Naive B cell (primary cell): Measurements from ENCODE around the gene HMCN2. TPM values are rescaled to one million over a fixed set of nuclear protein-coding genes. Genes with fewer than 3 reads are reported as not detected.

Source experiments
- ATAC-seq, 2 donors: fragments of 150-1000 bp; cut with Tn5 transposase; 2 replicates each; pipeline ENCODE4 v1.10.0; 2021; ENCODE audit warnings: low read depth in 2 of 2, mild to moderate bottlenecking in 2 of 2, moderate library complexity in 2 of 2
- DNase-seq: peaks from one replicate; pipeline ENCODE4 v3.0.0; 2022
- H3K27ac Mint-ChIP-seq, 6 donors: one replicate each; pipeline ENCODE4 v1.8.0; 2020 to 2022; ENCODE audit warnings: mild to moderate bottlenecking in 6 of 6, mixed read lengths in 6 of 6, moderate library complexity in 5 of 6, inconsistent platforms in 2 of 6
- H3K27me3 Mint-ChIP-seq, 3 donors: one replicate each; pipeline ENCODE4 v1.8.0; 2021 to 2022; ENCODE audit warnings: mixed read lengths in 3 of 3, mild to moderate bottlenecking in 1 of 3
- H3K36me3 Mint-ChIP-seq, 2 donors: one replicate each; pipeline ENCODE4 v1.8.0; 2020 to 2022; ENCODE audit warnings: mixed read lengths in 2 of 2, inconsistent platforms in 1 of 2, mild to moderate bottlenecking in 1 of 2
- H3K4me1 Mint-ChIP-seq, 3 donors: one replicate each; pipeline ENCODE4 v1.8.0; 2020 to 2022; ENCODE audit warnings: mixed read lengths in 3 of 3, inconsistent platforms in 1 of 3, mild to moderate bottlenecking in 1 of 3, moderate library complexity in 1 of 3
- H3K4me3 Mint-ChIP-seq, 8 donors: one replicate each; pipeline ENCODE4 v1.8.0; 2020 to 2022; ENCODE audit warnings: mild to moderate bottlenecking in 8 of 8, mixed read lengths in 8 of 8, moderate library complexity in 8 of 8, inconsistent platforms in 2 of 8
- H3K9me3 Mint-ChIP-seq, 7 donors: one replicate each; pipeline ENCODE4 v1.8.0; 2020 to 2022; ENCODE audit warnings: mixed read lengths in 7 of 7, mild to moderate bottlenecking in 5 of 7, inconsistent platforms in 2 of 7, moderate library complexity in 1 of 7
- polyA plus RNA-seq, 6 donors: library from polyadenylated mRNA; unstranded; fragments of 300-500 nt; fragmentation: Illumina TruSeq; gene quantifications; one replicate each; pipeline ENCODE4 v1.2.3, GENCODE V29; 2021; ENCODE audit warnings: low read depth in 6 of 6

HMCN2 gene
- polyA plus RNA-seq, 6 donors from 2014 or later: not detected

- Mint-ChIP-seq H3K9me3 (peaks cover 0 to 5% (median 0%) of the 10 kb centered on the region in 7 donors), H3K27ac (peak overlapping the region in 1 of 6 donors; percentile 81), H3K4me1 (peaks cover 0 to 5% (median 4%) of the 10 kb centered on the region in 3 donors), H3K4me3 (no peak overlapping the region), H3K27me3 (peaks cover 5 to 32% (median 17%) of the 10 kb centered on the region in 3 donors), H3K36me3 (no peaks in the 10 kb centered on the region)
- DNase-seq (no peak), ATAC-seq (no peak)
Measured at GRCh38 chr9:130363755-130364404, 98.3 kb downstream of the HMCN2 start.

- peaks cover 0 to 5% (median 0%) of the 10 kb centered on the region in 3 donors for H3K4me1 Mint-ChIP-seq
- no peaks in the 10 kb centered on the region for H3K36me3 Mint-ChIP-seq
- DNase-seq (no peak), ATAC-seq (no peak)
- peaks cover 5 to 32% (median 17%) of the 10 kb centered on the region in 3 donors for H3K27me3 Mint-ChIP-seq
- H3K9me3 Mint-ChIP-seq: peaks cover 0 to 5% (median 0%) of the 10 kb centered on the region in 7 donors
- H3K4me3 Mint-ChIP-seq: no peak overlapping the region
- no peak overlapping the region for H3K27ac Mint-ChIP-seq
Measured at GRCh38 chr9:130364619-130365322, 99.2 kb downstream of the HMCN2 start.

- H3K4me1 Mint-ChIP-seq: peaks cover 0 to 5% (median 0%) of the 10 kb centered on the region in 3 donors
- H3K27ac Mint-ChIP-seq: no peak overlapping the region
- ATAC-seq: no peak
- DNase-seq: no peak
- H3K27me3 Mint-ChIP-seq: peaks cover 5 to 37% (median 17%) of the 10 kb centered on the region in 3 donors
- no peak overlapping the region for H3K4me3 Mint-ChIP-seq
- H3K9me3 Mint-ChIP-seq: peaks cover 0 to 5% (median 0%) of the 10 kb centered on the region in 7 donors
- H3K36me3 Mint-ChIP-seq: no peaks in the 10 kb centered on the region
Measured at GRCh38 chr9:130365323-130365721, 99.8 kb downstream of the HMCN2 start.

- Mint-ChIP-seq H3K27ac (no peak overlapping the region), H3K4me1 (peaks cover 0 to 5% (median 0%) of the 10 kb centered on the region in 3 donors), H3K36me3 (no peaks in the 10 kb centered on the region), H3K4me3 (no peak overlapping the region), H3K9me3 (peaks cover 0 to 5% (median 0%) of the 10 kb centered on the region in 7 donors), H3K27me3 (peaks cover 5 to 35% (median 17%) of the 10 kb centered on the region in 3 donors)
- ATAC-seq: no peak
- no peak for DNase-seq
Measured at GRCh38 chr9:130366072-130366471, 100.5 kb downstream of the HMCN2 start.

- peaks cover 5 to 36% (median 15%) of the 10 kb centered on the region in 3 donors for H3K27me3 Mint-ChIP-seq
- peaks cover 0 to 5% (median 0%) of the 10 kb centered on the region in 3 donors for H3K4me1 Mint-ChIP-seq
- H3K36me3 Mint-ChIP-seq: no peaks in the 10 kb centered on the region
- ATAC-seq (no peak), DNase-seq (no peak)
- H3K27ac Mint-ChIP-seq: peak overlapping the region in 2 of 6 donors; percentile 38 to 91
- peaks cover 0 to 5% (median 0%) of the 10 kb centered on the region in 7 donors for H3K9me3 Mint-ChIP-seq
- no peak overlapping the region for H3K4me3 Mint-ChIP-seq
Measured at GRCh38 chr9:130366888-130367550, 101.5 kb downstream of the HMCN2 start.

- Mint-ChIP-seq H3K4me3 (peak overlapping the region in 1 of 8 donors; percentile 25), H3K27ac (peak overlapping the region in 1 of 6 donors; percentile 28), H3K9me3 (peaks cover 0 to 5% (median 0%) of the 10 kb centered on the region in 7 donors), H3K36me3 (no peaks in the 10 kb centered on the region), H3K4me1 (peaks cover 0 to 5% (median 0%) of the 10 kb centered on the region in 3 donors), H3K27me3 (peaks cover 5 to 35% (median 18%) of the 10 kb centered on the region in 3 donors)
- ATAC-seq (no peak), DNase-seq (no peak)
Measured at GRCh38 chr9:130368631-130369103, 103.1 kb downstream of the HMCN2 start.

GRCh38 chr9:130370226-130370625 is 104.7 kb downstream of the HMCN2 start:
- Mint-ChIP-seq H3K4me1 (peaks cover 0 to under 1% (median 0%) of the 10 kb centered on the region in 3 donors), H3K27me3 (peaks cover 10 to 35% (median 28%) of the 10 kb centered on the region in 3 donors), H3K9me3 (peaks cover 0 to 5% (median 0%) of the 10 kb centered on the region in 7 donors), H3K27ac (no peak overlapping the region), H3K4me3 (no peak overlapping the region), H3K36me3 (no peaks in the 10 kb centered on the region)
- DNase-seq: no peak
- no peak for ATAC-seq

- DNase-seq (no peak), ATAC-seq (no peak)
- no peak overlapping the region for H3K4me3 Mint-ChIP-seq
- H3K27me3 Mint-ChIP-seq: peaks cover 10 to 34% (median 27%) of the 10 kb centered on the region in 3 donors
- no peaks in the 10 kb centered on the region for H3K4me1 Mint-ChIP-seq
- no peak overlapping the region for H3K27ac Mint-ChIP-seq
- H3K36me3 Mint-ChIP-seq: no peaks in the 10 kb centered on the region
- peaks cover 0 to 5% (median 0%) of the 10 kb centered on the region in 7 donors for H3K9me3 Mint-ChIP-seq
Measured at GRCh38 chr9:130371196-130371966, 105.8 kb downstream of the HMCN2 start.

GRCh38 chr9:130372057-130372456 is 106.5 kb downstream of the HMCN2 start:
- Mint-ChIP-seq H3K27ac (no peak overlapping the region), H3K4me3 (no peak overlapping the region), H3K4me1 (no peaks in the 10 kb centered on the region), H3K27me3 (peaks cover 6 to 29% (median 21%) of the 10 kb centered on the region in 3 donors), H3K36me3 (no peaks in the 10 kb centered on the region), H3K9me3 (peaks cover 0 to 5% (median 0%) of the 10 kb centered on the region in 7 donors)
- ATAC-seq (no peak), DNase-seq (no peak)

- Mint-ChIP-seq H3K27ac (no peak overlapping the region), H3K27me3 (peaks cover 5 to 26% (median 16%) of the 10 kb centered on the region in 3 donors), H3K4me1 (no peaks in the 10 kb centered on the region), H3K36me3 (no peaks in the 10 kb centered on the region), H3K9me3 (peaks cover 0 to 5% (median 0%) of the 10 kb centered on the region in 7 donors), H3K4me3 (no peak overlapping the region)
- DNase-seq: no peak
- ATAC-seq: no peak
Measured at GRCh38 chr9:130373679-130374325, 108.2 kb downstream of the HMCN2 start.

- ATAC-seq (no peak), DNase-seq (no peak)
- Mint-ChIP-seq H3K27ac (no peak overlapping the region), H3K27me3 (peaks cover 5 to 24% (median 22%) of the 10 kb centered on the region in 3 donors), H3K36me3 (no peaks in the 10 kb centered on the region), H3K4me3 (no peak overlapping the region), H3K9me3 (peaks cover 0 to 5% (median 0%) of the 10 kb centered on the region in 7 donors), H3K4me1 (no peaks in the 10 kb centered on the region)
Measured at GRCh38 chr9:130377612-130378011, 112.1 kb downstream of the HMCN2 start.

GRCh38 chr9:130378875-130379648 is 113.5 kb downstream of the HMCN2 start:
- ATAC-seq (no peak), DNase-seq (no peak)
- H3K4me3 Mint-ChIP-seq: no peak overlapping the region
- peaks cover 0 to under 1% (median 0%) of the 10 kb centered on the region in 7 donors for H3K9me3 Mint-ChIP-seq
- no peaks in the 10 kb centered on the region for H3K36me3 Mint-ChIP-seq
- no peaks in the 10 kb centered on the region for H3K4me1 Mint-ChIP-seq
- H3K27ac Mint-ChIP-seq: no peak overlapping the region
- peaks cover under 1 to 17% (median 14%) of the 10 kb centered on the region in 3 donors for H3K27me3 Mint-ChIP-seq
